Stimulated activated CD8-positive, alpha-beta memory T cell treated with anti-CD3 and anti-CD28 coated beads, Interleukin-7, amount 100 ng/mL, for 48 hours (primary cell): Measurements from ENCODE around the gene WHRN.

Source experiments
- DNase-seq, 2 donors: peaks; one replicate each; pipeline ENCODE4 v3.0.0-alpha.2; 2020; ENCODE audit warnings: low read depth in 1 of 2; ENCODE audit errors: extremely low read depth in 1 of 2

The WHRN gene

DNA sequence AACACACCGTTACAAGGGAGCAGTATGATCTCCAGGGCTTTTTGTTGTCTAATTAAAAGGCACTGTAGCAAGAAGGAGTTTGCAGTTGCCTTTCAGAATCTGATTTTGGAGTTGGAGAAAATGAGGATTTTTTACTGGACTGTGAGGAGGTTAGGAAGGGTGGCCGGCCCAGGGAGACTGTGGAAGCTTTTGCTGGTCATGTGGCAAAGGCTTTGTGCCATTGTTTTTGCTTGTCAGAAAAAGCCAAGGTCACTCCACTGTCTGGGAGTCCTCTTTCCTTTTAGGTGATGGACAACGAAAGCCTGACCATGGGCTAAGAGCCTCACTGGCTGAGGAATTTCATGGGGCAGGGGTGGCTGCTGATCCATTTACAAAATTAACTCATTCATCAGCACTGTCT is 10.3 kb upstream of the WHRN start:
- DNase-seq: no peak

DNA sequence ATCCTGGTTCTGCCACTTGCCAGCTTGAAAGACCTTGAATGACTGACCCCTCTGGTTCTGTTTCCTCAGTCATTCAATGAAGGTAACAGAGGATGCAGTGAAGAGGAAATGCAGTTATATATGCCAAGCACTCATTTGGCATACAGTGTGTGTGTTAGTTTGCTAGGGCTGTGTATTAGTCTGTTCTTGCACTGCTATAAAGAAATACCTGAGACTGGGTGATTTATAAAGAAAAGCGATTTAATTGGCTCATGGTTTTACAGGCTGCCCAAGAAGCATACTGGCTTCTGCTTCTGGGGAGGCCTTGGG is 8.6 kb upstream of the WHRN start:
- DNase-seq: no peak

DNA sequence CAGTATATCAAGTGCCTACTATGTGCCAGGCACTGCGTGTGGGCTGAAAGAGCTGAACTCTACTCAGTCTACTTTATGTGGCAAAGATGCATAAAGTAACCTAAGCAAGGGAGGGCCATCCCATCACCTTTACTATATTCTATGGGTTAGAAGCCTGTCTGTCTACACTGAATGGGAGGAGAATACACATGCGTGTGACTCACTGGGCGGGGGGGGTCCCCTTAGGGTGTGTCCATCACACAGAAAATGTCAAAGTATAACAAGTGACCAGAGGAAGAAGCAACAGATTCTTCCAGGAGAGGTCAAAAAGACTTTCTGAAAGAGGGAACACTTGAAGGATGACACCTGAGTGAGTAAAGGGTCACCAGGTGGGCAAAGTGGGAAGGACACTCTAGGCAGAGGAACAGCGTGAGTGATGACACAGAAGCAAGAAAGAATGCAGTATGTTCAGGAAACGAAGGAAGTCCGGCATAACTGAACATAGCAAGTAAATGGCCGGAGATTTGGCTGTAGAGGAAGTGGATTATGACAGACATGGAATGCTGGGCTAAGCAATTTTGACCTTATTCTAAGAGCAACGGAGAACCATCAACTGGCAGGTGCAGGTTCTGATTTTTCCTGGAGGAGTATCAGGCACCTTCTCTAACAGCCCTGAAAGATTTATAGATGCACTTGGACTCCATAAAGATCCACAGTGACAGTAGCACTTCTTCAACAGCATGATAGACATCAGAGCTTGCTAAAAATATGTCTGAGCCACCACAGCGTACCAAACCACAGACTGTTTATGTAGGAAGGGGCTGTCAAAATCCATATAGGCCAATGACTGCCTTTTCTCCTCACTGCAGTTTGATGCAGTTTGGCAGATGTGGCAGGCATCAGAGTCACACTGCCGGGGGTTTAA is 8.0 kb upstream of the WHRN start:
- DNase-seq: no peak

DNA sequence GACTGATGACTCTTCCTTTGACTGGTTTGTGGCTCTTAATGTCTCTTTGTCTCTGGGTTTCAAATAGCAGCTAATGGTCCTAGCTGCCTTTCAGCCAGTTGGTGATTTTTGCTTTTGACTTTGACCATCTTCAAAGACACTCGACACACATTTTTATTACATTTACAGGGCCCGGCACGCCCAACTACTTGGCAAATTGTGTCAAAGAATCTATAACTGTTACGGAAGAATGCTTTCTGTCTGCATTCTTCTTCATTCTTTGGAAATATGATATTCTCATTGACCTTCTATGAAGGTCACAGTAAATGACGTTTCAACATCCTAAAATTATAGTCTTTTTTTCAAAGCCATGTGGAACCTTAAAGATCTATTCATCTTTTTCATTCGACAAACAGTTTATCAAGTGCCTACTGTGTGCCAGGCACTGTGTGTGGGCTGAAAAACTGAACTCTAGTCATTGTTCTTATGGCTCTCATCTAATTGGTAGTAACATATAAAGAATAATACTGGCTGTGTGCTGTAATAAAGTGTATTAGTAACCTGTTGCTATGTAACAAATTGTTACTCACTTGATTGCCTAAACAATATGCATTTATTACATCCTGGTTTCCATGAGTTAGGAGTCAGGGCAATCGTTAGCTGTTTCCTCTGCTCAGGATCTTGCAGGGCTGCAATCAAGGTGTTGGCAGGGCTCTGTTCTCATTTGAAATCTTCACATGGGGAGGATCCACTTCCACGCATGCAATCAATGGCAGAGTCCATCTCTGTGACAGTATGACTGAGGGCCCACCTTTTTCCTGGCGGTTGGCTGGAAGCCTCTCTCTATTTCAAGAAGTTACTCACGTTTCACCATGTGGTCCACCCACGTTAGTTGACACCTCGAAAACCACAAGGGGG is 7.0 kb upstream of the WHRN start:
- DNase-seq: no peak

DNA sequence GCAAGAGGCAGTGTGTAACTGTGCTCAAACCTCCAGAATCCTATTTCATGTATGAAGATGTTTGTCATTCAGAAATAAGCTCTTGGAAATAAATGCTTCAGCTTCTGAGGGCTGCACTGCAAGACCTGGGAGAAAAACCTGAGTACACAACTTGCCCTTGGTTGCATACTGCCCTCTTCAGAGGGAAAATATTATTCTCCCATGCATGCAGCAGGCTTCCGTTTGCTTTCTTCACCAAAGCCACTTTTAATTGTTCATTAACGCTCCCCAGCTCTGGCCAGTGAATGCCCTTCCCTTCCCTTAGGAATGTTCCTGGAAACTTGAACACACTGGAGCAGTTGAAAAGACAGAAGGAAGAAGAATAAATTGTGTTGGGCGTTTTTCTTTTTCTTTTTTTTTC is 2.5 kb upstream of the WHRN start:
- DNase-seq: no peak

DNA sequence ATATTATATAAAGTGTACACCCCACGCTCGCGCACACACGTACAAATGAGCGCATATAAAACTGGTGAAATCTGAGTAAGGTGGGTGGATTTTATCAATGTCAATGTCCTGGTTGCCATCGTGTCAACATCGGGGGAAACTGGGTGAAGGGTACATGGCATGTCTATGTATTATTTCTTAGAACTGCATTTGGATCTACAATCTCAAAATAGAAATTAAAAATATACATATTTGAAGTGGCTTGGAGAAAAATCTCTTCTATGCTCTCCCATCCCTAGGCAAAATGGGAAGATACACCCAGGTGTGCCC is 763 bp upstream of the WHRN start:
- DNase-seq: no peak

DNA sequence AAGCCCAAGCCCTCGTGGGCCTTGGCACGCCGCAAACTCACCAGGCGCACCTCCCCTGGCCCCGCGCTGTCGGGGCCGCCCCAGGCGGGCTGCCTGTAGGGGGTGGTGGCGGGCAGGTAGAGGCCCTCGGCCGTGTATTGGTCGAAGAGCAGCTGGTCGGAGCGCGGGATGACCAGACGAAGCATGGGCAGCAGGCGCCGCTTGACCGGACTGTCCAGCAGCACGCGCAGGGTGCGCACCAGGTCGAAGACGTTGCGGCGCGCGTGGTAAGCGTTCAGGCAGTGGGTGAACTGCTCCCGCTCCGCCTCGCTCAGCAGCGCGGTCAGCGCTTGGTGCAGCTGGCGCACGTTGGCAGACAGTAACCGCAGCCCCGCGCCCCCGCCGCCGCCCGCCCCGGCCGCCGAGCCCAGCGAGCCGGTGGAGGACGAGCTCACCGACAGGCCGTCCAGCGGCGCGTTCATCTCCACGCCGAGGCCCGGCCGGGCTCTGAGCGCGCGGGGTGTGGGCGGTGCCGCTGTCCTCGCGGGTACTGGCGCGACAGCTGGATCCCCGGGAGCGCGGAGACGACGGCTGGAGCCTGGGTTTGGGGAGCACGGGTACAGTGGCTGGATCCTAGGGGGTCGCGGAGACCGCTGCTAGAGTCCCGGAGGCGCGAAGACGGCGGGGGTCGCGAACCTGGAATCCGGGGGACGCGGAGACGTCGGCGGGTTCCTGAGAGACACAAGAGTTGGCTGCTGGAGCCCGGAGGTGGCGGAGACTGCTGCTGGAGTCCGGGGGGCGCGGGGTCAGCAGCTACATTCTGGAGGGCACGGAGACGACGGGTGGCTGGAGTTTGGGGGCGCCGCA is 709 bp downstream of the WHRN start:
- no peak for DNase-seq

DNA sequence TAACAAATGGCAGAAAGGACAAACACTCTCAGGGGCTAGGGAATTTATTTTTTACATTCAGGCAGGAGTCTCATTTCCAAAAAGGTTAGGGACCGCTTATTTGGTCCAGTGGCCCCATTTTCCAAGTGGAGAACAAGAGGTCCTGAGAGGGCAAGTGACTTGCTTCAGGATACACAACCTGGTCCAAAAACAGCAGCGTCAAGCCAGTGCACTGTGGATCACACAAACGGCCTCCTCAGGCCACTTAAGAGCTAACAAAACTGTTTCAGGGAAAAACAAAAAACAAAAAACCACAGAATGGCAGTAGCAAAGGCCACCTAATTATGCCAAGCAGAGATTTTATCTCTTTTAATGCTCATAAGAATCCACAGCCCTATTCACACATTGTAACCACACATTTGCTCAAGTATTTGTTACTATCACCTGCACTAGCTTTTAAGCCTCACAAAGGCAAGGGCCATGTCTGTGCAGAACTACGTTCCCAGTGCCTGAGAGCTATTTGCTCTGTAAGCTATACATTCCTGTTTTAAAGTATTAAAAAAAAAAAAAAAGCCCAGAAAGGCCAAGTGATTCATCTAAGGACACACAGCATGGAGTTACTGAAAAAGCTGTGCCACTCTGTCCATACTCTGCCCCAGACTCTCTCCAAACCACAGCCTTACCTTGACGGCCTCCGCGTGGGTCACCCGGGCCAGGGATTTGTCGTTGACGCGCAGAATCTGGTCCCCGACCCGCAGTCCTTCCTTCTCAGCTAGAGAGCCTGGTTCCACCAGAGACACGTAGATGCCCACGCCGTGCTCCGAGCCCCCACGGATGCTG is 1.5 kb downstream of the WHRN start:
- DNase-seq: no peak

DNA sequence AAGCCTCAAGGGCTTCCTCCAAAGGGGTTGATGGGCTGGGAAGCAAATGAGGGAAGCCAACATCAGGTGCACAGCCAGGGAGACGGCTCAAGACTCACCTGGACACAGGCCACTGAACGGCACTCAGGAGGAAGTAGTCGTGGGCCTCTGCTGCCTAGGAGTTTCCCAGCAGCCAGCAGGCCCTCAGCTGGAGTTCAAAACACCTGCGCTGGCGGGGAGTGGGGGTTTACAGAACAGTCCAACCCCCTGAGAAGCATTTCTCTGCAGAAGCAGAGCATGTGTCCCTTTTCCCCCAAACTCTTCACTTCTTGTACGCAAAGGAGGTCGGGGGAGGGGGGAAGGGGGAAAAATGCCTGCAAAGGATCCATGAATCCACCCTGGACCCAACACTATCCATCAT is 2.3 kb downstream of the WHRN start:
- DNase-seq: no peak

DNA sequence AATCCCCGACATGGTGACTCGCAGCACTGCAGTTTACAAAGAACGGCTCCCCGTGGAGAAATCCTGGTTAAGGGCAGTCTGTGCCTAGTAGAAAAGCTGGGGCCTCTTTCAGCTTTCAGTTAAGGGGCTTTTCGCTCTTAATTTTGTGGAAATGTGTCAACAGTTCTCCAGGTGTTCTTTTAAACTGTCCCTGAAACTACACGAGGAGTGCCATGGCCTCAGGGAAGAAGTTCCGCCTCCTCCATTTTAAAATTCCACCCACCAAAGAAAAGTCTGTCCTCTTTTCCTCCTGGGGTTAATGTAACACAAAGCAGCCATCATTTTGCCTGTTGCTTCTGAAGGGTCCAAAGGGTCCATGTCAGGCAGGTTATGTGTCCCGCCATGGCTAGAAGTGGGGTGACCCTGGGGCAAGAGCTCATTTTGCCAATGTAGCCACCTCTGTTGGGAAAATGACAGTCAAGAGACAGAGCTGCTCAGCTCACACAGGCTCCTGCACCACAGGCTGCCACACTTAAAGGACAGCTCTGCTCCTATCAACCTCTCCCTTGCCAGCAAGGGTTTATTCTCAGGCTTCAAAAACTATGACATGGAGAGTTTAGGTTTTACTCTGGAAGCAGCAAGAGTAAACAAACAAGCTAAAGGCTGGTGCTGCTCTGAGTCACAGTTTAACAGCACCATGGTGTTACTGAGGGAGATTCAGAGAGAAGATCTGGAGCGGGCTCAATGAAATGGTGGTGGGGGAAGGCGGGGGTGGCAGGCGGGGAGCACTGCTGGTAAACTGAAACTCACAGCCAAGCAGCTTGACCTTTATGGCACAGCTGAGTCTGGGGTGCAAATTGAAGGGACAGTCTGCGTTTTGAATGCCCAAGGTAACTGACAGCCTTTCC is 3.2 kb downstream of the WHRN start:
- no peak for DNase-seq

DNA sequence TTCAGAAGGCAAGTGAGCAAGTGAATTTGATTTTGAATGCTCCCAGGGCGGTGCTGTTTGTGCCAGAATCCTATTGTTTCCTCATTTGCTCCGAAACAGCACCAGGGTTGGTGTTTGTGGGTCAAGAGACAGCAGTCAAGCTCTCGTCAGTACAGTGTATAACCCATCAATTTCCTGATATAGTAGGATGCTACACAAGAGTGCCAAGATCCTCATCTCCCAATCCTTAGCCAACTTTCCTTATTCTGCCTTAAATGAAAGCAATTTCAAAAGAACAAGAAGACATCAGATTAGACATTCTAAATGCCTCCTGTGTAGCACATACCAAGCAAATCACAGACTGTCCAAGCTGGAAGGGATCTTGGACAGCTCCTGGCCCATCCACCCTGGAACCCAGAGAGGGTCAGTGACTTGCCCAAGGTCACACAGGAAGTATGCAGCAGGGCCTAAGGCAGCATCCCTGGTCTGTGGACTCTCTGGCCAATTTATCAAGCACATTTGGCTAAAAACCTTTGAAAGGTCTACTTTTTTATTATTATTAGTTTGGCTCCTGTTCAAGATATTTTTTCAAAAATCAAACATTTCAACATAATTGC is 4.5 kb downstream of the WHRN start:
- no peak for DNase-seq

DNA sequence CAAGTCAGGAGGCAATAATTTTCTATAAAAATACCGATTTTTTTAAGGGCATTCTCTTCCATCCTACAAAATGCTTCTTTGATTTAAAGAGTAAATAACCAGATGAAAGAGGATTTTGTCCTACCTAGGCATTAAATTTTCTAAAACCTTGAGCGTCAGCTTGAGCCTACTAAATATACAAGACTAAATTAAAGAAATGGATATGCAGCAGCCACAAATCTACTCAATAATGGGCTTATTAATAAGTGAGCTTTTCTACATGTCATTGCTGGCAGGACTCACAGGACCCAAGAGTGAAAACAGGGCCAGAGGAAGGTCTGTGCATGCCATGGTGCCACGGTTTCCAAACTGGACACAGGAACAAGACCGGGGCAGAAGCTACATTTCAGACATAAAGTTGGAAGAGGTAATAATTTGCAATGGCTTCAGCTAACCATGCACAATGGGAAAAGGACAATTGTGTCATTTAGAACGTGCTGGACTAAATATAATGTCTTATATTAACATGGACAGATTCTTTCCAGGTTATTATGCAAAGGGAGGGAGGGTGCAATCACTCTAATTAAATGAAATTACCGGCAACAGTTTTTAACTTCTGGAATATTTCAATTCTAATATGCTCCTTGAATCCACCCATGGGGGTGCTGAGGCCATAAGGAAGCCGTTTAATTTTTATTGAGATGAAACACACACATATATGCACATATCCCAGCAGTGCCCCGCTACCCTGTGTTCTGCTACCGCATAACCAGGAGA is 5.2 kb downstream of the WHRN start:
- DNase-seq: no peak

DNA sequence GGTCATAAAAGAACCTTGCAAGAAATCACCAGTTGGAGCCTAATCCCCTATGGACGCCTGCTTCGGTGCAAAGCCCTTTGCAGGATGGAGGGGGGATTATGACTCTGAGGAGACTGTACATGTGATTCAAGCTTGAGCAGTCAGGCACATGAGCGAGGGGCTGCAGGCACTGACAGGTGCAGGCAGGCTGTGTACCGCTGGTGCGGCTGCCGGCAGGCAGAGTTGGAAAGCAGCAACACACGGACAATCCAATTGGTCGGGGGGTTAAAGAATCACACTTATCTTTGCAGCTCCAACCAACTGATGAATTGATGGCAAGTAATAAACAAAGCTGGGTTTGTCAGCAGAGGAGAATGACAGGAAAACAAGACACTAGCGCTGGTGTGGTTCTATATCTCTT is 5.7 kb downstream of the WHRN start:
- DNase-seq: no peak

DNA sequence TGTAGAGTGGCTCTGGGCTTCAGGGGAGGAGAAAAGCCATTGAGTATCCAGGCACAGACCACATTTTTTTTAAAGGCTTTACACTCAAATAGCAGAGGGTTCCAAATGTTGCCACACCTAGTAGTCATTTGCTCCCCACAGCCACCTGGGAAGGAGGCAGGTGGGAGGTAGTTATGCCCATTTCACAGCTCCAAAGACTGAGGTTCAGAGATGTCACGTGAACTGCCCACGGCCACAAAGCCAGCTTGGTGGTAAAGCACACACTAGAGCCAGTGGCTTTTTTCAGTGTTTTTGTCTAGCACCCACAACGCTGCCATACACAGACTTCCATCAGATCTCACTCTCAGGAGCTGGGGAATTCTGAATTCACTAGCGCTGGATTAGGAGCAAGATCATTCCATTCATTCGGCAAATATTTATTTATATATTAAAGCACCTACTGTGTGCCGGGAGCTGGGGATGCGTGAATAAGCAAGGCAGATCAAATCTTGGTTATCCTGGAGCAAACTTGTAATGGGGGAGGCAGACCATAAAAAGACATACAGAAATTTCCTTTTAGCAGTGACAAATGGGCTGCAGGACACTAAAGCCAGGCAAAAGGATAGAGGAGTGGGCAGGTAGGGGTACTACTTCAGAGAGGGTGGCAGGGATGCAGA is 7.4 kb downstream of the WHRN start:
- no peak for DNase-seq

DNA sequence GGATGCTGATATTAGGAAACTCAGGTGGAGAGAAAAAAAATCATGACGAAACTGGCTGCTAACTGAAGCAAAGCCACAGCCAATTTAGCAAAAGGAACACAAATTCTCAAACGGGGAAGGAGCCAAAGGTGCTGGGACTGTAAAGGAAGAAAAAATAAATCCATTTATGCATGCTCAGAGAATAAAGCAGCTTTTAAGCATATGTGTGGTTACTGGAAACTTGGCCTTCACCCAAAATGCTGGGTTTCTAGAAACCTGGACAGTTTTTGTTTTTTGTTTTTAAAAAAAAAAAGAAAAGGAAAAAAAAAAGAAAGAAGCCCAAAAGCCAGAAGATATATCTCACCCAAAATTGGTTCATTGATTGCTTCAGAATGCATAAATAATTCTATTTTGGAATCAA is 8.0 kb downstream of the WHRN start:
- DNase-seq: no peak

DNA sequence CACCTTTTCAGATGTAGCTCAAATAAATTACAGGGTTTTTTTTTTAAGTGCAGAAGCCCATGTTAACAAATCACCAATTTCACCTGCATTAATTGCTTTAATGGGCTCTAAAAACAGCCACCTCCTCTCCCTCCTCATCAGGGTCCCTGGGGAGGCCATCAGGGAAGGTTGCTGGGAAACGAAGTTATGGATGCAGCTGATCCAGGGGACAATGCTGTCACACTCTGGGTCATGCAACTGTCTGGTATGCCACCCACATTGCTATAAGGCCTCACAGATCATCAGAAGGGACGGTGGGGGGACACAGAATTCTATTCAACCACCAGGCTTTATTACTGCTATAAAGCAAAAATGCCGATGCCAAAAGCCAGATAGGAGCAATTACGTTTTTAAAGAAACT is 9.3 kb downstream of the WHRN start:
- DNase-seq: no peak

DNA sequence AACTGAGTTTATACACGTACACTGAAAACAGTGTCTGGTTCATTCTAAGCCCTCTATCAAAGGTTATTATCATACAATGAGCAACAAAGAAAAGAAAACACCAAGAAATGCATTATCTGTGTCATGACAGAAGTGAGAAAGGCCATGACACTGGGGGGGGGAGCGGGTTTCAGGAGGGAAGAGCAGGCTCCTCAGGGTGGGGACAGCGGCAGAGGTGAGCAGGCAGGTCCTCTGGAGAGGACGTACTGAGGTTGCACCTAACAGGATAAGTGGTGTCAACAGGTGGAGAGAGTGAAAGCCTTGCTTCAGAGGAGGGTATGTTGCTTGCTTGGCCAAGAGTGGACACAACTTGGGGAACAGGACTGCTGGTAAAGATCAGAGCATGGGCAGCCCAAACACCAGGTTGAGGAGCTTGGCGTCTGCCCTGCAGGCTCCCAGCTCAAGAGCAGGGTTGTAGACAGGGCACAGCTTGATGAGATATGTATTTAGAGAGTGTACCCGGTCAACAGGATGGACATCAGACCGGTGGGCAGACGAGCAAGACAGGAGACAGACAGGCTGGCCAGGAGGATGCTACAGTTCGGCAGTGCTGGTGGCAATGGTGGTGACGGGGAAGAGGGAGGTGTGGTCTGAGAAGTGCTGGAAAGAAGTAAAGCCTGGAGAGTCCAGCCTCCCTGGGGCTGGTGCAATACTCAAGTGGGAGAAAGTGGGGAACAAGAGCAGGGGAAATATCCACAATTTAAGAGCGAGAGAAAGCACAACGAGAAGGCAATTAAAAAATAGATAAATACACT is 10.3 kb downstream of the WHRN start:
- DNase-seq: no peak
